GM19463 (cell line): Measurements from ENCODE around the gene ENPP6.
"Not testable (repeated sequence)": the region's sequence is repeated elsewhere in the genome, so short reads cannot be mapped to it uniquely, and the experiment has no call there.

Experiments used
- ATAC-seq: cut with Tn5 transposase; IDR thresholded peaks from one replicate; pipeline ENCODE4 v1.9.1; 2021; ENCODE audit warnings: mild to moderate bottlenecking, moderate library complexity; ENCODE audit not compliant: unreplicated experiment

Gene ENPP6

GRCh38 chr4:184150102-184150839, 67.4 kb downstream of the ENPP6 start:
- ATAC-seq, result no peak

GRCh38 chr4:184148738-184149637, 68.7 kb downstream of the ENPP6 start:
- no peak for ATAC-seq

GRCh38 chr4:184147858-184148737, 69.6 kb downstream of the ENPP6 start:
- ATAC-seq, result no peak

- no peak for ATAC-seq
Measured at GRCh38 chr4:184146951-184147350, 70.7 kb downstream of the ENPP6 start.

GRCh38 chr4:184145596-184145995, 72.1 kb downstream of the ENPP6 start:
- ATAC-seq, result no peak

GRCh38 chr4:184143770-184144564, 73.7 kb downstream of the ENPP6 start:
- no peak for ATAC-seq

GRCh38 chr4:184142121-184143000, 75.3 kb downstream of the ENPP6 start:
- no peak for ATAC-seq

GRCh38 chr4:184140901-184141300, 76.8 kb downstream of the ENPP6 start:
- not testable (repeated sequence) for ATAC-seq

- ATAC-seq, result no peak
Measured at GRCh38 chr4:184136525-184136924, 81.1 kb downstream of the ENPP6 start.

GRCh38 chr4:184126800-184127199, 90.9 kb downstream of the ENPP6 start:
- ATAC-seq, result no peak

GRCh38 chr4:184122631-184123408, 94.9 kb downstream of the ENPP6 start:
- no peak for ATAC-seq

- no peak for ATAC-seq
Measured at GRCh38 chr4:184120549-184121127, 97.0 kb downstream of the ENPP6 start.

- no peak for ATAC-seq
Measured at GRCh38 chr4:184117662-184118199, 99.9 kb downstream of the ENPP6 start.

GRCh38 chr4:184115399-184115798, 102.3 kb downstream of the ENPP6 start:
- no peak for ATAC-seq

- ATAC-seq, result no peak
Measured at GRCh38 chr4:184114431-184114830, 103.2 kb downstream of the ENPP6 start.

- ATAC-seq, result no peak
Measured at GRCh38 chr4:184112006-184112550, 105.6 kb downstream of the ENPP6 start.

- ATAC-seq, result no peak
Measured at GRCh38 chr4:184111233-184111832, 106.3 kb downstream of the ENPP6 start.
